Measurements from ENCODE around the gene PAPSS2. TPM values are rescaled to one million over a fixed set of nuclear protein-coding genes. Genes with fewer than 3 reads are reported as not detected.

PAPSS2 gene
- total and polyA plus RNA-seq, 2 experiments from 2014 or later, result 38.3 to 58.0 TPM

DNA sequence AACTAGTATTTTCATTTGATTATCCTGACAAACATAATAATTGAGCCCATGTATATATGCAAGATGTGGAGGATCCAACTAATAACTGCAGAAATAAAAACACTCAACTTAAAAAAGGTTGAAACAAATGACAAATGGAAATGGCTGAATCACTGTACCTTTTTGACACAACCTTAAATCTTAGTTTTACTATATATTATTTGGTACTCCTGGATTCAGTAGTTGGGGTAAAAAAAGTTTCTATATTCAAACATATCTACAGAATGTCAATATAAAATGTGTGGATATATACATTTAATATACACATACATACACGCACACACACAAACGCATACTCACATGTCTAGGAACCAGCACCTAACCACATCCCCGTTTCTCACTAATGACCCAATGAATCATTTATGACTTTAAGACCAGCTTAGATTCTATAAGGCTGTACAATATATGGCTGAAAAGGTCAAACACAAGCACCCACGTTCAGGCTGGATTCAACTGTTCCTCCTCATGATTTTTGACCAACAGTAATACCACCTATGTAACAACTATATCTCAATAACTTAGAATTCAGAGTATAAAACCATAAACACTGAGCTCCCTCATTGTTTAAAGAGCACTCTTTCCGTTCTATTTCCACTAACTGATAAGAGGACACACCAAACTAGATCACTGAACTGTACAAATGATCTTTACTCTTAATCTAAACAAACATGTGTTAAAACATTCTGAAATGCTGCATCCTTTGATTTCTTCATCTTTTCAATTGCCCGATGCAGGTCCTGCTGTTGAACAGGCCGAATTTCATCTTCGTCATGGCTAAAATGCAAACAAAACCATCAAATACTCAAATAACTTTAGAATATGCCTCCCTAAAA is 94.6 kb downstream of the PAPSS2 start:
- TF ChIP-seq EZH2 (IDR thresholded peaks at IDR 0.05; ENCODE audit: borderline replicate concordance), result no peak
- no peak for TF ChIP-seq EZH2phosphoT487 (IDR thresholded peaks at IDR 0.05; ENCODE audit: low read depth, severe bottlenecking, unreplicated experiment)
- TF ChIP-seq CTCF (IDR thresholded peaks at IDR 0.05; ENCODE audit: poor library complexity), result no peak
- no peak overlapping the region for H3K27ac ChIP-seq
- H3K9me2 ChIP-seq (replicated peaks; ENCODE audit: insufficient read depth), result no peaks in the 10 kb centered on the region

GRCh38 chr10:87757685-87758084 is 98.0 kb downstream of the PAPSS2 start:
- no peaks in the 10 kb centered on the region for H3K36me3 ChIP-seq (replicated peaks; ENCODE audit: insufficient read depth, low read depth)

More for the DNA sequence above, 94.6 kb downstream of the PAPSS2 start:
- no peak overlapping the region for H3K4me2 ChIP-seq
- H3K4me3 ChIP-seq, result no peak overlapping the region
- H3K79me2 ChIP-seq, result no peaks in the 10 kb centered on the region
- H3K4me1 ChIP-seq (ENCODE audit: insufficient read depth), result no peaks in the 10 kb centered on the region
- no peaks in the 10 kb centered on the region for H3K36me3 ChIP-seq (replicated peaks; ENCODE audit: insufficient read depth, low read depth)
- no peaks in the 10 kb centered on the region for H4K20me1 ChIP-seq (ENCODE audit: insufficient read depth, poor library complexity, severe bottlenecking)
- DNase-seq (ENCODE audit: low spot score), result no peak
- H2AFZ ChIP-seq, result no peak overlapping the region
- no peaks in the 10 kb centered on the region for H3K27me3 ChIP-seq
- H3K9me3 ChIP-seq (ENCODE audit: low read depth), result no peaks in the 10 kb centered on the region
- 74% methylated on average over 8 of the region's 8 CpGs for WGBS (ENCODE audit: low lambda C conversion rate, missing lambda C conversion rate)

GRCh38 chr10:87759551-87759950 is 99.9 kb downstream of the PAPSS2 start:
- Histone ChIP-seq H2AFZ (no peak overlapping the region), H3K9me2 (replicated peaks; ENCODE audit: insufficient read depth) (no peaks in the 10 kb centered on the region), H3K36me3 (replicated peaks; ENCODE audit: insufficient read depth, low read depth) (no peaks in the 10 kb centered on the region), H3K4me3 (no peak overlapping the region), H3K9me3 (ENCODE audit: low read depth) (no peaks in the 10 kb centered on the region), H4K20me1 (ENCODE audit: insufficient read depth, poor library complexity, severe bottlenecking) (no peaks in the 10 kb centered on the region), H3K27me3 (no peaks in the 10 kb centered on the region), H3K79me2 (no peaks in the 10 kb centered on the region), H3K27ac (no peak overlapping the region), H3K4me2 (no peak overlapping the region), H3K4me1 (ENCODE audit: insufficient read depth) (no peaks in the 10 kb centered on the region)
- DNase-seq (ENCODE audit: low spot score), result no peak
- no peak for TF ChIP-seq EZH2 (IDR thresholded peaks at IDR 0.05; ENCODE audit: borderline replicate concordance)
- TF ChIP-seq EZH2phosphoT487 (IDR thresholded peaks at IDR 0.05; ENCODE audit: low read depth, severe bottlenecking, unreplicated experiment), result no peak
- no peak for TF ChIP-seq CTCF (IDR thresholded peaks at IDR 0.05; ENCODE audit: poor library complexity)

More at GRCh38 chr10:87757685-87758084, 98.0 kb downstream of the PAPSS2 start:
- DNase-seq (ENCODE audit: low spot score), result no peak
- TF ChIP-seq EZH2phosphoT487 (IDR thresholded peaks at IDR 0.05; ENCODE audit: low read depth, severe bottlenecking, unreplicated experiment) (no peak), EZH2 (IDR thresholded peaks at IDR 0.05; ENCODE audit: borderline replicate concordance) (no peak), CTCF (IDR thresholded peaks at IDR 0.05; ENCODE audit: poor library complexity) (no peak)
- 83% methylated on average over 1 of the region's 1 CpG for WGBS (ENCODE audit: low lambda C conversion rate, missing lambda C conversion rate)
- no peaks in the 10 kb centered on the region for H3K9me3 ChIP-seq (ENCODE audit: low read depth)
- no peaks in the 10 kb centered on the region for H4K20me1 ChIP-seq (ENCODE audit: insufficient read depth, poor library complexity, severe bottlenecking)
- H3K9me2 ChIP-seq (replicated peaks; ENCODE audit: insufficient read depth), result no peaks in the 10 kb centered on the region
- H3K27ac ChIP-seq, result no peak overlapping the region
- H3K4me2 ChIP-seq, result no peak overlapping the region
- no peaks in the 10 kb centered on the region for H3K27me3 ChIP-seq
- no peaks in the 10 kb centered on the region for H3K4me1 ChIP-seq (ENCODE audit: insufficient read depth)
- no peaks in the 10 kb centered on the region for H3K79me2 ChIP-seq
- no peak overlapping the region for H3K4me3 ChIP-seq
- no peak overlapping the region for H2AFZ ChIP-seq
